Stimulated activated naive B cell treated with anti-CD40 and anti-IgM and Interleukin-4, amounts not matched to agents 10 μg/mL and 1 μg/mL and 100 μg/mL, for 72 hours (primary cell): Measurements from ENCODE around the gene NFIX.
A peak's percentile ranks its signal among the peaks of the same experiment; 100 is the strongest.

ENCODE experiments used
- ATAC-seq, 2 donors: fragments of 150-1000 bp; cut with Tn5 transposase; replicated peaks; 2 replicates each; pipeline ENCODE4 v1.10.0; 2021; ENCODE audit warnings: moderate library complexity in 1 of 2
- DNase-seq: peaks from one replicate; pipeline ENCODE4 v3.0.0; 2021
- H3K27ac Mint-ChIP-seq: one replicate; pipeline ENCODE4 v1.8.0; 2022; ENCODE audit warnings: mild to moderate bottlenecking, mixed read lengths
- H3K27me3 Mint-ChIP-seq, 2 donors: one replicate each; pipeline ENCODE4 v1.8.0; 2022; ENCODE audit warnings: mixed read lengths in 2 of 2
- H3K36me3 Mint-ChIP-seq, 2 donors: one replicate each; pipeline ENCODE4 v1.8.0; 2022; ENCODE audit warnings: mixed read lengths in 2 of 2, mild to moderate bottlenecking in 1 of 2
- H3K4me1 Mint-ChIP-seq, 2 donors: one replicate each; pipeline ENCODE4 v1.8.0; 2022; ENCODE audit warnings: mixed read lengths in 2 of 2, mild to moderate bottlenecking in 1 of 2
- H3K4me3 Mint-ChIP-seq, 2 donors: one replicate each; pipeline ENCODE4 v1.8.0; 2022; ENCODE audit warnings: mild to moderate bottlenecking in 2 of 2, mixed read lengths in 2 of 2, moderate library complexity in 1 of 2
- H3K9me3 Mint-ChIP-seq, 2 donors: one replicate each; pipeline ENCODE4 v1.8.0; 2022; ENCODE audit warnings: mixed read lengths in 2 of 2, mild to moderate bottlenecking in 1 of 2

Gene NFIX

DNA sequence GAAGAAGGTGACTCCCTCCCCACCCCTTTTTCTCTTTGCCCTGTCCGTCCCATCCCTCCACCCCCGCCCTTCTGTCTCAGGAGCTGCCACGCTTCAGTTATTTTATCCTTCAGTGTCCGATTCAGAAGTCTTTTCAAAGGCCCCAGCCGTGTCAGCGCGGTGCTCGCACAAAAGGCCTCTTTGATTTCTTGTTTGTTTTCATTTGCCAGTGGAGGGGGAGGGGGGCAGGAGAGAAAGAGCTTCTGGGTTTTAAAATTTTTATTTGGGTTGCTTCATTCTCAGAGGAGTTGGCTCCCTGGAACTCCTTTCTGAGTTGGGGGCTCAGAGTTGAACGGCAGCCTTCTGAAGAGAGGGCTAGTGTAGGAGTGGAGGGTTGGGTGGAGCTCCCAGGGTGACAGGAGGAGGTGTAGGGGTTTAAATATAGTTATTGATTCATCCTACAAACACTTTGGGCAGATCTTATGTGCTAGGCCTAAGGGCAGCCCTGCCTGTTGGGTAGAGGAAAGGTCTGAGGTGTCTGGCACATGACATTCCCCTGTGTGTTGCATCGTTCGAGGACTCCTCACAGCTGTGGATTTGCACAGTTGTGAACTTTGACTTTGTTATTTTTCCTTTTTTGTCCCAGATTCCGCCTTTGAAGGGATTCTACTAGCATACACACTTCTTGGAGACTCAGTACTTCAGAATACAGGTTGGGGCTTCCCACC, 36.8 kb downstream of the NFIX start:
- H3K27me3 Mint-ChIP-seq: no peaks in the 10 kb centered on the region
- H3K27ac Mint-ChIP-seq: no peak overlapping the region
- no peaks in the 10 kb centered on the region for H3K36me3 Mint-ChIP-seq
- no peak for DNase-seq
- no peaks in the 10 kb centered on the region for H3K9me3 Mint-ChIP-seq
- no peak for ATAC-seq
- H3K4me1 Mint-ChIP-seq: peaks cover 3 to 5% of the 10 kb centered on the region in 2 donors
- H3K4me3 Mint-ChIP-seq: no peak overlapping the region

DNA sequence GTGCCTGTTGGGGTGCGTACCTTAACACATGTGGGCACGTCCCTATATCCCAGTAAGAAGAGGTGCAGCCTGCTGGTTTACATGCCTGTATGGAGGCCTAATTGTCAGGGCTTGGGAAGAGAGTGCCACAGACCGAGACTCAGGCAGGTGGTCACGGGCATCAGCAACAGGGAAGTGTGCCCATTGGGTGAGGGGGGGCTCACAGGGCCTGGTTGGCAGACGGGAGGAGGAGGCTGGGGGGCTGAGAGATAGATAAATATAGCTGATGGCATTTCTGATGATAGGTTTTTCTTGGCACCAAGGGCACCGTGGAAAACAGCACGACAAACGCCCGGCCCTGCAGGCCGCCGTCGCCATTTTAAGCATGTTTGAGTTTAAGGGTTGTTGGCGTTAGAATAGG, 37.6 kb downstream of the NFIX start:
- ATAC-seq (no peak), DNase-seq (no peak)
- Mint-ChIP-seq H3K27ac (no peak overlapping the region), H3K4me3 (no peak overlapping the region), H3K9me3 (no peaks in the 10 kb centered on the region), H3K4me1 (peaks cover 8 to 9% of the 10 kb centered on the region in 2 donors), H3K27me3 (no peaks in the 10 kb centered on the region), H3K36me3 (no peaks in the 10 kb centered on the region)

DNA sequence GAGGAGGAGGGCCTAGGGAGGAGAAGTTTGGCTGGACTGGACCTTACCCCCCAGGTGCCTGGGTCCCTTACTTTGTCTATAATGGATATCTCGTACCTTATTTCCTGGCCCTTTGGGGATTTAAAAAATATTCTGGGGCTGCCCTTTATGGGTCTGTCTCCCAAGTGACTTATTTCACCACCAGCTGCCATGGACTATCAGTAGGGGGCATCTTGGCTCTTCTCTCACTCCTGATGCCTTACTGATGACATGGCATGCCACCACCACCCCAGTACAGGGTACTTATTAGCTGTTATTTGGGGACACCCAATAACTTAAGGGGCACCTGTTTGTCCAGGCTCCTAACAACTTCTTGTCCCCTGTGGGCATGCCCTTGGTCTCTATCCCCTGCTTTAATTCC, 38.0 kb downstream of the NFIX start:
- DNase-seq (no peak), ATAC-seq (no peak)
- no peak overlapping the region for H3K27ac Mint-ChIP-seq
- no peaks in the 10 kb centered on the region for H3K27me3 Mint-ChIP-seq
- H3K4me1 Mint-ChIP-seq: peaks cover 8 to 9% of the 10 kb centered on the region in 2 donors
- no peaks in the 10 kb centered on the region for H3K36me3 Mint-ChIP-seq
- H3K4me3 Mint-ChIP-seq: no peak overlapping the region
- no peaks in the 10 kb centered on the region for H3K9me3 Mint-ChIP-seq

DNA sequence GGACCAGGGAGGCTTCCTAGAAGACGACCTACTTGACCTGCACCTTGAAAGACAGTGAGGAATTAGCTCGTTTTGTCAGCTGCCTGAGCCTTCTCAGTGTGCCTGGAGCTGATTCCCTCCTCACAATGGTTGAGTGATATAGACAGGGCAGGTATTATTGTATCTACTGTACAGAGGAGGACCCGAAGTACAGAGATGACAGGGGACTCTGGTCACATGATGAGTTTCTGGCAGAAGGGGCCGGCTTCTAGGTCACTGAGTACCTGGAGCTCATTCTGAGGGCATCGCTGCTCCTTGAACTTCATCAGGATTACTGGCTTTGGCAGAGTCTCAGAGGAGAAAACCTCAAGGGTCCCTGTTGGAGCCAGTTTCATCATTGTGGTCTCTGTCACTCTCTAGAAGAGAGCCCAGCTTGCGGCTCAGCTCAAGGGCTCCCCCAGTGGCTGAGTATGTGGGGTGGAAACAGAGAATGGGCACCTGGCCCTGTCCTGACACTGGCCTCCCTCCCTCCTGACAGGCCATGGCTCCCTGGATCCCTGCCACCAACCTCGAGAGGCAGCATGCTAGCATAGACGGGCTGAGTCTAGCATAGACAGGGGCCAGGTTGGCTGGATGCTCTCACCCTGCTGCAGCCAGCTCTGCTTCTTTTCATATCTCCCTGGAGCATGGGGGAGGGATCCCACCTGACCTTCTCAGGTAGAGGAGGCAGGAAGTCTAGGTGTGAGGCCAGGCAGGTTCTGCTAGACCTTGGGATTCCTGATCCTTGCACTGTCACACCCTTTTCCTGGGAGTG, 38.7 kb downstream of the NFIX start:
- ATAC-seq (peak; percentile 82 to 85), DNase-seq (peak; percentile 23)
- no peak overlapping the region for H3K27ac Mint-ChIP-seq
- H3K9me3 Mint-ChIP-seq: no peaks in the 10 kb centered on the region
- no peaks in the 10 kb centered on the region for H3K36me3 Mint-ChIP-seq
- H3K4me1 Mint-ChIP-seq: peaks cover 8 to 9% of the 10 kb centered on the region in 2 donors
- H3K27me3 Mint-ChIP-seq: no peaks in the 10 kb centered on the region
- no peak overlapping the region for H3K4me3 Mint-ChIP-seq

DNA sequence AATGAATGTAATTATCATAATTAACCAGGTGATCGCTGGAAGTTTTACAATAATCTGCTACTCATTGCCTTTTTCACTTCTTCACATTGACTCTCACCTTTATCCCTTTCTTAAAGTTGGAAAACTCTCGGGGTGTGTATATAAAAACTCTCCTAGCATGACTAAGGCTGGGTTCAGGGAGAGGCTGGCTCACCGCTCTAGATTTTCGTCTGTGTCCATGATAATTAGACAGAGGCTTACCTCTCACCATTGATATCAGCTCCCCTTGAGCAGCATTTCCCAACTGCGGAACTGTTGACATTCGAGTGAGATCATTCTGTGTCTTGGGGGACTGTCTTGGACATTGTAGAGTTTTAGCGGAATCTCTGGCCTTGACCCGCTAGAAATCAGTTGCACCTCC, 39.4 kb downstream of the NFIX start:
- no peaks in the 10 kb centered on the region for H3K36me3 Mint-ChIP-seq
- peaks cover 8 to 9% of the 10 kb centered on the region in 2 donors for H3K4me1 Mint-ChIP-seq
- H3K27ac Mint-ChIP-seq: no peak overlapping the region
- ATAC-seq (no peak), DNase-seq (no peak)
- H3K27me3 Mint-ChIP-seq: no peaks in the 10 kb centered on the region
- H3K9me3 Mint-ChIP-seq: no peaks in the 10 kb centered on the region
- no peak overlapping the region for H3K4me3 Mint-ChIP-seq

DNA sequence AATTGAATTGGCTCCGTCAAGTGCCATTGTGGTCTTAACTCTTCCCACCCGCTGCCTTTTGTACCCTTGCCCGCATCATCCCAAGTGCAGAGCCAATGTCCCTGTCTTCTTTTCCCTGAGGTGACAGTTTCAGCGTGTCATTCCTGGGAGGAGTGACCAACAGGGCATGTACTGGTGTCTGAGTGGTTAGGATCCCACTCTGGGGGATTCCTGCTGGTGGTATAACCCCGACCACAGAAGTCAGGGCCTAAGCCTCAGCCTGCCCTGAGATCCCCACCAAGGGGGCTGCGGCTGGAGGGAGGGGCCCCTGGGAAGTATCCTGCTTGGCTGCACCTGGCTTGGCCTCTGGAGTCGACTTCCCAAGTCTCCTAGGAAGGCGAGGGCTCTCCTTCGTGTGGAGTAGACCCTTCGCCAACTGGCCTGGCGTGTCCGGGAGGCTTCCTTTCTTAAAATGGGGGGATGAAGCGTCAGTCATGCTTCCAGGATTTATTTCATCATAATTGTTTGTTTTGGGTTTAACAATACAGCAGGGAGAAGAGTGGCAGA, 40.6 kb downstream of the NFIX start:
- DNase-seq (no peak), ATAC-seq (no peak)
- Mint-ChIP-seq H3K4me3 (no peak overlapping the region), H3K36me3 (no peaks in the 10 kb centered on the region), H3K27ac (no peak overlapping the region), H3K9me3 (no peaks in the 10 kb centered on the region), H3K27me3 (no peaks in the 10 kb centered on the region), H3K4me1 (peaks cover 8 to 9% of the 10 kb centered on the region in 2 donors)

GRCh38 chr19:13036366-13036976, 41.2 kb downstream of the NFIX start:
- no peak for ATAC-seq
- H3K4me1 Mint-ChIP-seq: peaks cover 8 to 9% of the 10 kb centered on the region in 2 donors
- DNase-seq: no peak
- no peaks in the 10 kb centered on the region for H3K27me3 Mint-ChIP-seq
- no peak overlapping the region for H3K27ac Mint-ChIP-seq
- no peaks in the 10 kb centered on the region for H3K9me3 Mint-ChIP-seq
- no peak overlapping the region for H3K4me3 Mint-ChIP-seq
- H3K36me3 Mint-ChIP-seq: no peaks in the 10 kb centered on the region

- no peak overlapping the region for H3K27ac Mint-ChIP-seq
- DNase-seq (no peak), ATAC-seq (peak; percentile 76 to 85)
- no peaks in the 10 kb centered on the region for H3K9me3 Mint-ChIP-seq
- peaks cover 8 to 9% of the 10 kb centered on the region in 2 donors for H3K4me1 Mint-ChIP-seq
- no peak overlapping the region for H3K4me3 Mint-ChIP-seq
- no peaks in the 10 kb centered on the region for H3K27me3 Mint-ChIP-seq
- no peaks in the 10 kb centered on the region for H3K36me3 Mint-ChIP-seq
These were observed 41.9 kb downstream of the NFIX start for GRCh38 chr19:13037161-13037560.

DNA sequence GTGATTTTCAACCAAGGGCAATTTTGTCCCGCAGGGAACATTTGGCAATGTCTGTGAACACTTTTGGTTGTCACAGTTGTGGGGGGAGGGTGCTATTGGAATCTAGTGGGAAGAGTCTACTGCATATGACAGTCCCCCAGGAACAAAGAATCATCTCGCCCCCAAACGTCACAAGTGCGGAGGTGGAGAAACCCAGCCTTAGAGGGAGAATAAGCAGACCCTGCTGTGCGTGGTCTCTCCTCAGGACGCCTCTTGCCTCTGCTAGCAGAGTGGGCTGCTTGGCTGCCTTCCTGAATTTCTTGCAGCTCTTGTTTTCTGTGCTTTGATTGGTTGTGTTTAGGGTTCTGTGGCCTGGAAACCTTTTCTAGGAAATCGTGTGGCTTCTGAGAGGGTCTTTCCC, 42.5 kb downstream of the NFIX start:
- no peak overlapping the region for H3K27ac Mint-ChIP-seq
- H3K36me3 Mint-ChIP-seq: no peaks in the 10 kb centered on the region
- DNase-seq: no peak
- H3K27me3 Mint-ChIP-seq: no peaks in the 10 kb centered on the region
- H3K9me3 Mint-ChIP-seq: no peaks in the 10 kb centered on the region
- ATAC-seq: no peak
- H3K4me1 Mint-ChIP-seq: peaks cover 8 to 9% of the 10 kb centered on the region in 2 donors
- H3K4me3 Mint-ChIP-seq: no peak overlapping the region

- Mint-ChIP-seq H3K4me1 (peaks cover 11 to 16% of the 10 kb centered on the region in 2 donors), H3K9me3 (no peaks in the 10 kb centered on the region), H3K27me3 (no peaks in the 10 kb centered on the region), H3K4me3 (no peak overlapping the region), H3K27ac (no peak overlapping the region), H3K36me3 (no peaks in the 10 kb centered on the region)
- DNase-seq (no peak), ATAC-seq (no peak)
These were observed 43.3 kb downstream of the NFIX start for GRCh38 chr19:13038306-13039210.

DNA sequence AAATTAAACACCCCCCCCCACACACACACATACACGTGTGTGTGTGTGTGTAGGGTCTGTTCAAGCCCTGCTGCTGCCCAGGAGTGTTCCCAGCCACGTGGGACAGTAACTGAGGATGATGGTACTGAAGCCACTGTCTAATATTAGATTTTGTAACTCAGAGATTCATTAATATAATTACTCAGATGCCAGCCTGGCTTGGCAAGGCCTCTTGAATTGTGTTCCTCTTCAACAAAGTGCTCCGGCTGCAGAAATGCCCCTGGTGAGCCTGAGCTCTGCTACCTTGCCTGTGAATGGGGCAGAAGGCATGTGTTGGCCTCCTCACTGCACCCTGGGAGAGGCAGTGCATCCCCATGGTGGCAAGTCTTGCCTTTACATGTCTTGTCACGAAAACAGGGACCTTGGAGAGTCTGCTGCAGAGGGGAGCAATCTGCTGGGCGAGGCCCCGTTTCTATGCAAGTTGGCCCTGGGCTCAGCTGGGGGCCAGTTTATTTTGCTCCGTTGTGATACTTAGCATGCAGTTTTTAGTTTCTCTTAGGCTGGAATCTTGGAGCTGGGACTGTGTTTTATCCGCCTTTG, 44.0 kb downstream of the NFIX start:
- Mint-ChIP-seq H3K4me1 (peaks cover 9 to 20% of the 10 kb centered on the region in 2 donors), H3K36me3 (no peaks in the 10 kb centered on the region), H3K4me3 (no peak overlapping the region), H3K27me3 (no peaks in the 10 kb centered on the region), H3K9me3 (no peaks in the 10 kb centered on the region), H3K27ac (no peak overlapping the region)
- no peak for DNase-seq
- ATAC-seq: no peak

- H3K4me1 Mint-ChIP-seq: peaks cover 9 to 22% of the 10 kb centered on the region in 2 donors
- H3K36me3 Mint-ChIP-seq: no peaks in the 10 kb centered on the region
- no peak overlapping the region for H3K27ac Mint-ChIP-seq
- no peak overlapping the region for H3K4me3 Mint-ChIP-seq
- no peak for ATAC-seq
- no peaks in the 10 kb centered on the region for H3K27me3 Mint-ChIP-seq
- H3K9me3 Mint-ChIP-seq: no peaks in the 10 kb centered on the region
- no peak for DNase-seq
These were observed 45.1 kb downstream of the NFIX start for GRCh38 chr19:13040232-13040947.

DNA sequence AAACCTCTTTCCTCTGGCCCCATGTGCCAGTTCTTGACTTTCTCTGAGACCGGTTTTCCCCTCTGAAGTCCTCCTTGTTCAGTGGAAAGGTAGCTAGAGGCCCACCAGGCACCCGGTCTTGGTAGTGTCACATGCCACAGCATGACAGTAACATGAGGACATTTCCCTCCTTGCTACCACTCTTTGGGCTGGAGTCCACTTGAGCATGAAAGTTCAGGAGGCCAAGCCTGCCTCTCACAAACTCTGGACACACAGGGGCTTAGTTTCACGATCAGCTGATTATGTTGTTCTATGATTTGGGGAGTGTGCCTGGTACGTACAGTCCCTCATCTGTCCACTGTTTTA, 45.6 kb downstream of the NFIX start:
- Mint-ChIP-seq H3K27ac (peak overlapping the region; percentile 15), H3K9me3 (no peaks in the 10 kb centered on the region), H3K27me3 (no peaks in the 10 kb centered on the region), H3K36me3 (no peaks in the 10 kb centered on the region), H3K4me3 (no peak overlapping the region), H3K4me1 (peaks cover 9 to 22% of the 10 kb centered on the region in 2 donors)
- no peak for DNase-seq
- ATAC-seq: no peak
